ENCODE results near the gene LSAMP. TPM values are rescaled to one million over a fixed set of nuclear protein-coding genes. Genes with fewer than 3 reads are reported as not detected.

LSAMP gene
- total RNA-seq, 1 experiment from 2014 or later: 0.90 TPM

GRCh38 chr3:116020989-116021388 is 424.3 kb downstream of the LSAMP start:
- H3K9me3 ChIP-seq (ENCODE audit: control insufficient read depth, low read depth, low read length): no peaks in the 10 kb centered on the region
- no peak for TF ChIP-seq CTCF (conservative IDR thresholded peaks at IDR 0.05)

More at GRCh38 chr3:116020989-116021388, 424.3 kb downstream of the LSAMP start:
- Histone ChIP-seq H3K56ac (ENCODE audit: insufficient read length, low read depth, low read length) (no peak overlapping the region), H2BK15ac (ENCODE audit: low read depth, low read length) (no peak overlapping the region), H3K27ac (ENCODE audit: insufficient read length, low read depth, low read length) (no peak overlapping the region), H3T11ph (ENCODE audit: low read length) (no peak overlapping the region), H2BK12ac (ENCODE audit: insufficient read length, low read depth, low read length) (no peak overlapping the region), H3K9ac (ENCODE audit: extremely low read depth, insufficient read length, low read length) (no peak overlapping the region), H3K14ac (ENCODE audit: insufficient read depth, low read length) (no peak overlapping the region), H2AK5ac (ENCODE audit: insufficient read length, low read length) (no peak overlapping the region), H2BK120ac (ENCODE audit: low read depth, low read length, poor library complexity, severe bottlenecking) (no peak overlapping the region), H3K4me2 (ENCODE audit: insufficient read depth, insufficient read length, low read length) (no peak overlapping the region), H3K18ac (ENCODE audit: insufficient read length, low read depth, low read length) (no peak overlapping the region), H3K4me1 (ENCODE audit: insufficient read depth, low read length) (no peaks in the 10 kb centered on the region), H3K4ac (ENCODE audit: low read depth, low read length) (no peak overlapping the region), H4K20me1 (ENCODE audit: control insufficient read depth, insufficient read depth, insufficient read length) (no peaks in the 10 kb centered on the region), H4K8ac (replicated peaks; ENCODE audit: insufficient read length, low read depth, low read length) (no peak overlapping the region), H2BK20ac (ENCODE audit: low read depth, low read length, poor library complexity, severe bottlenecking) (no peak overlapping the region), H2AFZ (ENCODE audit: low read length) (no peak overlapping the region), H3K23me2 (ENCODE audit: insufficient read length, low read depth, low read length, poor library complexity, severe bottlenecking) (no peaks in the 10 kb centered on the region), H3K79me2 (ENCODE audit: insufficient read depth, low read length) (no peaks in the 10 kb centered on the region), H3K23ac (ENCODE audit: insufficient read length, low read depth, low read length) (no peak overlapping the region), H2BK5ac (ENCODE audit: insufficient read length, low read length) (no peak overlapping the region), H4K5ac (ENCODE audit: insufficient read length, low read depth, low read length) (no peak overlapping the region), H3K79me1 (ENCODE audit: insufficient read depth, low read depth, low read length, poor library complexity, severe bottlenecking) (no peaks in the 10 kb centered on the region), H4K91ac (ENCODE audit: insufficient read length, low read depth, low read length) (no peak overlapping the region), H3K27me3 (ENCODE audit: insufficient read depth, low read length) (no peaks in the 10 kb centered on the region)
- DNase-seq: no peak
- H3K4me1 Mint-ChIP-seq: peaks cover 0 to 3% of the 10 kb centered on the region in 2 experiments; a peak in 1 of 4 replicates
- no CpG with 5 or more reads among the region's 1 CpG for WGBS (ENCODE audit: extremely low coverage, insufficient read length, low lambda C conversion rate)
- no peaks in the 10 kb centered on the region for H3K9me3 Mint-ChIP-seq
- H3K36me3 Mint-ChIP-seq (ENCODE audit: insufficient read depth in 1 of 3, low read depth in 3 of 3): no peaks in the 10 kb centered on the region
- H3K27me3 Mint-ChIP-seq (ENCODE audit: low read depth): no peaks in the 10 kb centered on the region
- no peak overlapping the region for H3K4me3 Mint-ChIP-seq
- no peak overlapping the region for H3K27ac Mint-ChIP-seq
